Brain microvascular endothelial cell (primary cell): ENCODE data around the gene CTDNEP1.

Experiments used
- DNase-seq: peaks from one replicate; pipeline ENCODE4 v3.0.0-alpha.2; 2020
- H3K27ac ChIP-seq: fragments of 250-450 bp; sonication (Bioruptor Pico); 2 replicates; pipeline ENCODE4 v1.5.1; 2020; ENCODE audit warnings: mild to moderate bottlenecking, moderate library complexity
- H3K27me3 ChIP-seq: fragments of 250-450 bp; sonication (Bioruptor Pico); replicated peaks from 2 replicates; pipeline ENCODE4 v1.5.1; 2020; ENCODE audit warnings: mild to moderate bottlenecking
- H3K36me3 ChIP-seq: fragments of 250-450 bp; sonication (Bioruptor Pico); replicated peaks from 2 replicates; pipeline ENCODE4 v1.5.1; 2020; ENCODE audit warnings: mild to moderate bottlenecking
- H3K4me3 ChIP-seq: 2 replicates; pipeline ENCODE4 v1.5.1; 2011; ENCODE audit warnings: low read depth, mild to moderate bottlenecking, control low read depth, low read length, moderate library complexity
- CTCF ChIP-seq: IDR thresholded peaks from 2 replicates; pipeline ENCODE4 v1.5.1; 2011; ENCODE audit warnings: low read depth, mild to moderate bottlenecking, moderate library complexity, low read length, control low read depth, inconsistent platforms; ENCODE audit errors: missing control alignments
- in situ Hi-C: cut with HindIII; loops from 2 replicates; pipeline ENCODE4 v1.10.0; 2017; ENCODE audit warnings: low sequenced_read_pairs, low pct_ligation_motif_present

CTDNEP1 gene

DNA sequence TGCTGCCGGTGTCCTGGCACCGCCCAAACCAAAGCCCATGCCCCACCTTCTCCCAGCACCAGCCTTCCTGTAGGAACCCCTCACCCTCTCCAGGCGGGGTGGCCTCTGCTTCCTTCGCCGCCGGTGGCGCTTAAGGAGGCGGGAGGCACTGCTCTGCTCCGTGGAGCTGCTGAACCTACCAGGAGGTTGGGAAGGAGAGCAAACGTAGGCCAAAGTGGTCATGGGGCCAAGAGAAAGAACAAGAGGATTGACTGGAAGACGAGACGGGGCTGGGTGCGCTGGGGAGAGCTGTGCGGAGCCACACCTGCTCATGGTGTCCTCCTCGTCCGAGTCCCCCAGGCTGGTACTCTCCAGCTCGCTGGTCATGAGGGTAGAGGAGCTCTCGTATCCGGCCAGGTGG is 22.0 kb downstream of the CTDNEP1 start:
- Histone ChIP-seq H3K27ac (no peak overlapping the region), H3K36me3 (peaks cover 40% of the 10 kb centered on the region), H3K27me3 (no peaks in the 10 kb centered on the region), H3K4me3 (no peak overlapping the region)
- in situ Hi-C loops = no loop called here
- TF ChIP-seq CTCF = no peak
- DNase-seq = no peak

- Histone ChIP-seq H3K4me3 (no peak overlapping the region), H3K36me3 (peaks cover 43% of the 10 kb centered on the region), H3K27ac (no peak overlapping the region), H3K27me3 (no peaks in the 10 kb centered on the region)
- no peak for DNase-seq
- in situ Hi-C loops = no loop called here
- no peak for TF ChIP-seq CTCF
Observed at GRCh38 chr17:7228920-7229319, 22.6 kb downstream of the CTDNEP1 start.

- no peaks in the 10 kb centered on the region for H3K27me3 ChIP-seq
- in situ Hi-C loops = no loop called here
- TF ChIP-seq CTCF = no peak
- H3K36me3 ChIP-seq = peaks cover 62% of the 10 kb centered on the region
- no peak for DNase-seq
- H3K4me3 ChIP-seq = no peak overlapping the region
- no peak overlapping the region for H3K27ac ChIP-seq
Observed at GRCh38 chr17:7226721-7227710, 24.5 kb downstream of the CTDNEP1 start.

DNA sequence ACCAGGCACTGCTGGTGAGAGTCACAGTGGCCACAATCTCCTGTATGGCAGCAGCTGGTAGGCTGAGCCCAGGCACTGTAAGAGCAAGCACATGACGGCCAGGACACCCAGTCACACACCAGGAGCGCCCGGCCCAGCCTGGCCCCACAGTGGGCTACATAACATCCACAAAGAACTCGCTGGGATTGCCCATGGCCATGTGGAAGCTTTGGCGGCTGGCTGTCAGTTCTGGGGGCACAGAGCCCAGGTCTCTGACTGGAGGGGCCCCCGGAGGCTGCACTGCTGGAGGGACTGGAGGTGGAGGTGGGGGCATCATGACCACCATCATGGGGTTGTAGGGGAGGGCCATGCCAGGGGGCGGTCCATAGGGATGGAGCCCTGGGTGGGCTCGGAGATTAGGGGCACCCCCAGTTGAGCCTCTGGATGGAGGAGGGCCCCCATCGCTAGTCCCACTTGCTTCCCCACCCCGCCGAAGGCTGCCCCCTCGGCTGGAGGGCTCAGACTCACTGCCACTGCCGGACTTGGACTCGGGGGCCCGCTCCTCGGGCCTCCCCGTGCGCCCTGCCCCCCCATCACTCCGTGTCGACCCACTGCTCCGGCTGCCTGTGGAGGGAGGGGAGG is 25.7 kb downstream of the CTDNEP1 start:
- Histone ChIP-seq H3K36me3 (peaks cover 69% of the 10 kb centered on the region), H3K4me3 (no peak overlapping the region), H3K27me3 (no peaks in the 10 kb centered on the region), H3K27ac (no peak overlapping the region)
- in situ Hi-C loops = no loop called here
- TF ChIP-seq CTCF = no peak
- DNase-seq = no peak

DNA sequence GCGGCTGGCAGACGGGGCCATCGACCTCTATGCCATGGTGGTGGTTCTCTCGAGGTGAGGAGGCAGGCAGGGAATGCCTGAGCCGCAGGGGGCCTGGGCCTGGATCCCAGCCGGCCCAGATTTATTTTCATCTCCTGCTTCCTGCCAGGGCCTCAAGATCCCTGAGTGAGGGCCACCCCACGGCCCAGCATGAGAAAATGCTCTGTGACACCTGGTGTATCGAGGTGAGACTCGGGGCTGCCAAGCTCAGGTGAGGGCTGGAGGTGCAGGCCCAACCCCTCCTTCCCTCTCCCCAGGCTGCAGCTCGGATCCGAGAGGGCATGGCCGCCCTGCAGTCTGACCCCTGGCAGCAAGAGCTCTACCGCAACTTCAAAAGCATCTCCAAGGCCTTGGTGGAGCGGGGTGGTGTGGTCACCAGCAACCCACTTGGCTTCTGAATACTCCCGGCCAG is 26.8 kb downstream of the CTDNEP1 start:
- in situ Hi-C loops = no loop called here
- Histone ChIP-seq H3K27ac (no peak overlapping the region), H3K36me3 (peaks cover 65% of the 10 kb centered on the region), H3K27me3 (no peaks in the 10 kb centered on the region), H3K4me3 (no peak overlapping the region)
- DNase-seq = no peak
- TF ChIP-seq CTCF = no peak
